HepG2 (cell line): ENCODE results near the gene TSSK2. TPM values are rescaled to one million over a fixed set of nuclear protein-coding genes. Genes with fewer than 3 reads are reported as not detected.

ENCODE experiments used
- ATAC-seq: fragments of 200-7000 bp; cut with Tn5 transposase; 3 replicates; pipeline ENCODE4 v1.9.1; 2020; ENCODE audit warnings: mild to moderate bottlenecking, moderate library complexity
- BruUV-seq: library from RNA; stranded (reverse); fragments of 400-500 nt; replicated peaks from 2 replicates; lab custom pipeline; 2021; lab: Mats Ljungman, UMichigan
- CTCF ChIA-PET: fragments of 300-600 bp; formaldehyde crosslinking; extraction: SDS; loops from one replicate; lab custom pipeline; 2021; ENCODE audit warnings: low total read pairs, inconsistent platforms, low intra/inter-chr PET ratio; lab: Yijun Ruan, JAX
- POLR2A ChIA-PET: fragments of 350-600 bp; sonication (Branson Sonifier 250); formaldehyde crosslinking; loops from one replicate; lab custom pipeline; 2020; ENCODE audit warnings: antibody characterized with exemption, inconsistent platforms; lab: Yijun Ruan, JAX
- DNase-seq: peaks from one replicate; pipeline ENCODE4 v3.0.0-alpha.2; 2015; ENCODE audit warnings: low spot score
- FAIRE-seq: peaks from 3 replicates; lab custom pipeline; 2011; peaks lifted over from hg19 to GRCh38; lab: Jason Lieb, UNC
- H2AFZ ChIP-seq: one replicate; pipeline ENCODE4 v1.6.1; 2011; ENCODE audit warnings: low read length, inconsistent platforms
- H3K27ac ChIP-seq: fragments of 300-600 bp; 3 replicates; pipeline ENCODE4 v1.8.0; 2011; ENCODE audit warnings: mixed run types, mild to moderate bottlenecking, mixed read lengths, low read length, inconsistent platforms; ENCODE audit not compliant: insufficient read depth; ENCODE audit errors: extremely low read length
- H3K27me3 ChIP-seq, 2 experiments: fragments of 200-600 bp in 1 of 2; 2 replicates in 1 of 2; 3 replicates in 1 of 2; pipeline versions ENCODE4 v1.6.0 to v1.8.0; 2011; ENCODE audit warnings: low read length in 2 of 2, mild to moderate bottlenecking in 2 of 2, moderate library complexity in 2 of 2, inconsistent platforms in 1 of 2; ENCODE audit not compliant: insufficient read depth in 2 of 2, control insufficient read depth in 1 of 2
- H3K36me3 ChIP-seq, 2 experiments: fragments of 200-600 bp in 1 of 2; replicated peaks in 1 of 2; 2 replicates in 1 of 2; 3 replicates in 1 of 2; pipeline versions ENCODE4 v1.5.1 to v1.8.0; 2011; ENCODE audit warnings: low read length in 2 of 2, inconsistent platforms in 1 of 2; ENCODE audit not compliant: insufficient read depth in 2 of 2, control insufficient read depth in 1 of 2
- H3K4me1 ChIP-seq: 2 replicates; pipeline ENCODE4 v1.5.1; 2012; ENCODE audit warnings: low read length, inconsistent platforms; ENCODE audit not compliant: insufficient read depth
- H3K4me2 ChIP-seq: 2 replicates; pipeline ENCODE4 v1.6.0; 2011; ENCODE audit warnings: low read depth, low read length, inconsistent platforms
- H3K4me3 ChIP-seq, 3 experiments: fragments of 200-600 bp in 1 of 3; sonication (generic), shearing (Covaris generic) in 1 of 3; replicated peaks in 1 of 3; 2 replicates each; pipeline ENCODE4 v1.5.1; 2011 to 2016; ENCODE audit warnings: low read length in 3 of 3, inconsistent platforms in 2 of 3, low read depth in 2 of 3, mild to moderate bottlenecking in 2 of 3, control low read depth in 1 of 3, mixed read lengths in 1 of 3; ENCODE audit not compliant: insufficient read depth in 1 of 3
- H3K79me2 ChIP-seq: one replicate; pipeline ENCODE4 v1.6.1; 2011; ENCODE audit warnings: low read length, inconsistent platforms; ENCODE audit not compliant: insufficient read depth
- H3K9ac ChIP-seq: 2 replicates; pipeline ENCODE4 v1.6.0; 2011; ENCODE audit warnings: mild to moderate bottlenecking, low read depth, low read length, inconsistent platforms; ENCODE audit not compliant: insufficient read depth
- H3K9me3 ChIP-seq: 2 replicates; pipeline ENCODE4 v1.5.1; 2012; ENCODE audit warnings: mild to moderate bottlenecking, low read length
- H4K20me1 ChIP-seq: 2 replicates; pipeline ENCODE4 v1.6.0; 2011; ENCODE audit warnings: inconsistent platforms, mild to moderate bottlenecking, low read length, moderate library complexity; ENCODE audit not compliant: insufficient read depth
- ARNTL ChIP-seq: sonication (generic); formaldehyde crosslinking; IDR thresholded peaks from 2 replicates; pipeline ENCODE4 v1.4.0; 2020; ENCODE audit warnings: mild to moderate bottlenecking, missing genetic modification reagents
- ATRX ChIP-seq: sonication (generic); formaldehyde crosslinking; IDR thresholded peaks from 2 replicates; pipeline ENCODE4 v1.4.0; 2020; ENCODE audit warnings: missing genetic modification reagents, borderline replicate concordance
- CAMTA2 ChIP-seq: sonication (generic); formaldehyde crosslinking; IDR thresholded peaks from 2 replicates; pipeline ENCODE4 v1.4.0; 2020; ENCODE audit warnings: mild to moderate bottlenecking, missing genetic modification reagents, borderline replicate concordance
- CREB1 ChIP-seq, 2 experiments: fragments of 450-650 bp in 1 of 2; IDR thresholded peaks; 2 replicates each; pipeline ENCODE4 v1.6.1; 2016 to 2017; ENCODE audit warnings: control low read depth in 1 of 2, mild to moderate bottlenecking in 1 of 2, missing compliant biosample characterization in 1 of 2, missing genetic modification characterization in 1 of 2
- CSRNP1 ChIP-seq: sonication (generic); formaldehyde crosslinking; IDR thresholded peaks from 2 replicates; pipeline ENCODE4 v1.8.1; 2023; ENCODE audit warnings: mild to moderate bottlenecking, missing genetic modification reagents
- LCORL ChIP-seq, 2 experiments: fragments of 450-650 bp in 1 of 2; sonication (generic) in 1 of 2; formaldehyde crosslinking in 1 of 2; IDR thresholded peaks; 2 replicates each; pipeline versions ENCODE4 v1.5.0 to v1.6.1; 2017 to 2020; ENCODE audit warnings: antibody characterized with exemption in 1 of 2, missing genetic modification reagents in 1 of 2
- MBNL3 ChIP-seq: fragments of 250-450 bp; sonication (Bioruptor Pico); conservative IDR thresholded peaks from 2 replicates; pipeline ENCODE4 v1.8.0; 2022; ENCODE audit warnings: mild to moderate bottlenecking, inconsistent platforms
- MYC ChIP-seq: sonication (generic); formaldehyde crosslinking; IDR thresholded peaks from 2 replicates; pipeline ENCODE4 v1.9.0; 2021; ENCODE audit warnings: missing genetic modification reagents, borderline replicate concordance
- RELA ChIP-seq: sonication (generic); formaldehyde crosslinking; IDR thresholded peaks from 2 replicates; pipeline ENCODE4 v1.4.0; 2020; ENCODE audit warnings: missing genetic modification reagents
- WGBS: methylation state at CpG from one replicate; pipeline ENCODE4 v1.1.6; 2017; ENCODE audit warnings: low lambda C conversion rate; 5-methylcytosine and 5-hydroxymethylcytosine counted together
- in situ Hi-C: cut with HindIII; loops from 2 replicates; pipeline ENCODE4 v1.10.0; 2017; ENCODE audit warnings: low pct_unique_long_range_greater_than_20kb; ENCODE audit not compliant: extremely low pct_ligation_motif_present
- intact Hi-C: fragments of 100-400 bp; cut with micrococcal nuclease; formaldehyde crosslinking; loops from one replicate; pipeline ENCODE4 v1.10.0; 2022; ENCODE audit not compliant: unreplicated experiment
- polyA plus RNA-seq, 8 experiments: library from polyadenylated mRNA; depleted of rRNA in 3 of 8; stranded (reverse) in 7 of 8; unstranded in 1 of 8; fragments of >200 nt; fragmentation: Illumina TruSeq in 4 of 8; extraction: Trizol in 4 of 8; gene quantifications; 2 replicates each; pipeline versions ENCODE4 v1.2.1 to v1.2.3, GENCODE V29; 2011 to 2016; ENCODE audit warnings: low read depth in 4 of 8, missing spikeins in 1 of 8, mixed read lengths in 1 of 8; ENCODE audit not compliant: insufficient read depth in 1 of 8
- total RNA-seq, 5 experiments: library from RNA; depleted of rRNA; stranded (reverse); fragments of >200 nt; fragmentation: Illumina TruSeq; extraction: Trizol; gene quantifications; 2 replicates each; pipeline ENCODE4 v1.2.3, GENCODE V29; 2016; ENCODE audit warnings: low read depth in 1 of 5

TSSK2 gene
- total and polyA plus RNA-seq, 2 of the 13 experiments (the other 11 are each of a cell fraction or from before 2014, with no cell fraction given), result not detected

DNA sequence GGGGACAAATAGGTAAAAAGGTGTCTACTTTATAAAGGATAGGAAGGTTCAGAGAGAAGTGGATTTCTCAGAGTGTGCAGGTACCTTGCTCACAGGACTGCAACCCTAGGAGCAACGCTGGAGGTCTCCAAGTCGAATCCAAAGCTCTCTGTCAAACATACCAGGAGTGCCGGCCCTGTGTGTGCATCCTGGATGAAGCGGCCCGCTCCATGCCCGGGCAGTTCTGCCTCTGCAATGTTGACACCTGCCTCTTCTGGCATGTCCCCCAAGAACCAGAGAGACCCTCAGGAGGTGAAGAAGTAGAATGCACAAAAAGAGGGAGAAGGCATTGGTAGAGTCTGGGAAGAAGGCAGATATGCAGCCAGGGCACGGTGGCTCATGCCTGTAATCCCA is 3.1 kb upstream of the TSSK2 start:
- POLR2A ChIA-PET, result no interaction called here
- intact Hi-C loops, result no loop called here

GRCh38 chr22:19128946-19129727 is 2.0 kb upstream of the TSSK2 start:
- CTCF ChIA-PET, result no interaction called here
- Histone ChIP-seq H3K79me2 (no peaks in the 10 kb centered on the region), H3K27ac (no peak overlapping the region), H3K9ac (no peak overlapping the region), H3K27me3 (peaks cover 3 to 44% of the 10 kb centered on the region in 2 experiments; a peak in 4 of 5 replicates), H3K4me3 (no peak overlapping the region), H3K36me3 (peaks cover 4 to 10% of the 10 kb centered on the region in 2 experiments; a peak in 4 of 5 replicates), H3K9me3 (no peaks in the 10 kb centered on the region), H3K4me2 (no peak overlapping the region), H2AFZ (no peak overlapping the region), H3K4me1 (peaks cover 22% of the 10 kb centered on the region), H4K20me1 (no peaks in the 10 kb centered on the region)
- no peak for DNase-seq
- POLR2A ChIA-PET, result no interaction called here
- 40% methylated on average over 3 of the region's 7 CpGs for WGBS
- BruUV-seq, result no TSS peak
- no peak for FAIRE-seq
- in situ Hi-C loops (no loop called here), intact Hi-C loops (no loop called here)
- no peak for ATAC-seq
- TF ChIP-seq ARNTL (CRISPR knock-in tag) (no peak), CREB1 (IDR thresholded peaks at IDR 0.05) (no peak), CREB1 (CRISPR knock-in tag; IDR thresholded peaks at IDR 0.05) (no peak), CAMTA2 (CRISPR knock-in tag) (no peak), MYC (CRISPR knock-in tag) (no peak), MBNL3 (CRISPR knock-in tag) (no peak)

More for the DNA sequence above, 3.1 kb upstream of the TSSK2 start:
- in situ Hi-C loops, result no loop called here
- Histone ChIP-seq H4K20me1 (no peaks in the 10 kb centered on the region), H3K27me3 (peaks cover 3 to 46% of the 10 kb centered on the region in 2 experiments; a peak in 4 of 5 replicates), H3K4me3 (no peak overlapping the region), H3K4me2 (no peak overlapping the region), H3K27ac (no peak overlapping the region), H3K4me1 (peaks cover 32% of the 10 kb centered on the region), H2AFZ (no peak overlapping the region), H3K36me3 (no peaks in the 10 kb centered on the region), H3K9me3 (no peaks in the 10 kb centered on the region), H3K9ac (no peak overlapping the region), H3K79me2 (no peaks in the 10 kb centered on the region)
- BruUV-seq, result no TSS peak
- ATAC-seq (no peak), DNase-seq (no peak), FAIRE-seq (no peak)
- CTCF ChIA-PET, result no interaction called here
- 49% methylated on average over 7 of the region's 7 CpGs for WGBS
- TF ChIP-seq ATRX (CRISPR knock-in tag), result no peak
- TF ChIP-seq CSRNP1 (CRISPR knock-in tag), result no peak
- TF ChIP-seq RELA (CRISPR knock-in tag), result no peak
- TF ChIP-seq LCORL (IDR thresholded peaks at IDR 0.05), result no peak
- TF ChIP-seq LCORL (CRISPR knock-in tag; IDR thresholded peaks at IDR 0.05), result no peak
